AG04449 (cell line): ENCODE measurements around the gene SNN.

ENCODE experiments used
- CTCF ChIA-PET: fragments of 350-600 bp; formaldehyde crosslinking; extraction: SDS; loops from one replicate; lab custom pipeline; 2021; ENCODE audit warnings: antibody characterized with exemption; lab: Yijun Ruan, JAX
- POLR2A ChIA-PET: fragments of 400-600, 350-600 bp; formaldehyde crosslinking; extraction: SDS; loops from one replicate; lab custom pipeline; 2020; ENCODE audit warnings: antibody characterized with exemption, inconsistent platforms; lab: Yijun Ruan, JAX
- DNase-seq: peaks from one replicate; pipeline ENCODE4 v3.0.0-alpha.2; 2010; ENCODE audit warnings: low read depth, low spot score
- H3K4me3 ChIP-seq: 2 replicates; pipeline ENCODE4 v1.5.1; 2011; ENCODE audit warnings: low read depth, mild to moderate bottlenecking, control low read depth, low read length
- CTCF ChIP-seq: IDR thresholded peaks from one replicate; pipeline ENCODE4 v1.5.1; 2011; ENCODE audit warnings: mild to moderate bottlenecking, moderate library complexity, low read length, control low read depth, inconsistent platforms; ENCODE audit not compliant: insufficient read depth; ENCODE audit errors: missing control alignments

The SNN gene

GRCh38 chr16:11679941-11680911, 12.0 kb downstream of the SNN start:
- no peak for DNase-seq
- POLR2A ChIA-PET = interaction anchor here (0.6 kb wide), 1 partner anchor 159 kb away, joined by 3 read pairs; no protein-coding TSS in a partner anchor
- no peak for TF ChIP-seq CTCF
- H3K4me3 ChIP-seq = no peak overlapping the region
- CTCF ChIA-PET = interaction anchor here (0.9 to 1.9 kb wide), 7 partner anchors 9 to 284 kb away, joined by 3 to 8 read pairs (median 4); no protein-coding TSS in a partner anchor

GRCh38 chr16:11681556-11681955, 13.3 kb downstream of the SNN start:
- no peak for DNase-seq
- no peak for TF ChIP-seq CTCF
- H3K4me3 ChIP-seq = no peak overlapping the region
- POLR2A ChIA-PET = no interaction called here
- CTCF ChIA-PET = interaction anchor here (1.4 to 1.5 kb wide), 2 partner anchors 33 to 150 kb away, joined by 3 read pairs; no protein-coding TSS in a partner anchor

- H3K4me3 ChIP-seq = no peak overlapping the region
- TF ChIP-seq CTCF = no peak
- no peak for DNase-seq
- POLR2A ChIA-PET = no interaction called here
- CTCF ChIA-PET = interaction anchor here (1.4 to 1.5 kb wide), 2 partner anchors 32 to 150 kb away, joined by 3 read pairs; no protein-coding TSS in a partner anchor
Observed at GRCh38 chr16:11681976-11682654, 13.9 kb downstream of the SNN start.

GRCh38 chr16:11682655-11683096, 14.4 kb downstream of the SNN start:
- no peak overlapping the region for H3K4me3 ChIP-seq
- ChIA-PET POLR2A (interaction anchor here (0.7 kb wide), 1 partner anchor 377 kb away, joined by 3 read pairs; no protein-coding TSS in a partner anchor), CTCF (interaction anchor here (1.4 to 1.8 kb wide), 3 partner anchors 16 to 151 kb away, joined by 3 to 4 read pairs (median 3); no protein-coding TSS in a partner anchor)
- TF ChIP-seq CTCF = no peak
- peak; percentile 80 for DNase-seq

- DNase-seq = no peak
- no peak overlapping the region for H3K4me3 ChIP-seq
- CTCF ChIA-PET = interaction anchor here (1.4 to 1.8 kb wide), 2 partner anchors 16 to 31 kb away, joined by 3 to 4 read pairs; no protein-coding TSS in a partner anchor
- no peak for TF ChIP-seq CTCF
- POLR2A ChIA-PET = interaction anchor here (0.7 kb wide), 1 partner anchor 376 kb away, joined by 3 read pairs; no protein-coding TSS in a partner anchor
Observed at GRCh38 chr16:11683145-11683544, 14.9 kb downstream of the SNN start.
